Bronchial epithelial cell (primary cell): ENCODE results near the gene DDX6. TPM values are rescaled to one million over a fixed set of nuclear protein-coding genes. Genes with fewer than 3 reads are reported as not detected.
"Not testable (repeated sequence)": the region's sequence is repeated elsewhere in the genome, so short reads cannot be mapped to it uniquely, and the experiment has no call there.

Source experiments
- DNase-seq: peaks from one replicate; pipeline ENCODE4 v3.0.0-alpha.2; 2010; ENCODE audit warnings: low read depth
- FAIRE-seq: peaks from 2 replicates; lab custom pipeline; 2011; peaks lifted over from hg19 to GRCh38; lab: Jason Lieb, UNC
- H3K27me3 ChIP-seq: 2 replicates; pipeline ENCODE4 v1.5.1; 2011; ENCODE audit warnings: low read length; ENCODE audit not compliant: control insufficient read depth, insufficient read depth
- H3K36me3 ChIP-seq: 2 replicates; pipeline ENCODE4 v1.5.1; 2011; ENCODE audit warnings: low read length; ENCODE audit not compliant: control insufficient read depth, insufficient read depth
- H3K4me3 ChIP-seq: 2 replicates; pipeline ENCODE4 v1.5.1; 2011; ENCODE audit warnings: mild to moderate bottlenecking, low read depth, low read length, control low read depth
- CTCF ChIP-seq: IDR thresholded peaks from 2 replicates; pipeline ENCODE4 v1.5.1; 2011; ENCODE audit warnings: mild to moderate bottlenecking, moderate library complexity, low read length, control low read depth, inconsistent platforms; ENCODE audit not compliant: insufficient read depth, severe bottlenecking
- total RNA-seq: library from RNA; depleted of rRNA; stranded (reverse); fragments of >200 nt; gene quantifications from 2 replicates; pipeline ENCODE4 v1.2.1, GENCODE V29; 2014

DDX6 gene
- total RNA-seq, 1 donor from 2014 or later, result 87.9 TPM

- peak; percentile 25 for DNase-seq
- Histone ChIP-seq H3K4me3 (no peak overlapping the region), H3K27me3 (no peaks in the 10 kb centered on the region), H3K36me3 (no peaks in the 10 kb centered on the region)
- FAIRE-seq, result no peak
- TF ChIP-seq CTCF, result no peak
Observed at GRCh38 chr11:118785362-118785761, 5.6 kb downstream of the DDX6 start.

DNA sequence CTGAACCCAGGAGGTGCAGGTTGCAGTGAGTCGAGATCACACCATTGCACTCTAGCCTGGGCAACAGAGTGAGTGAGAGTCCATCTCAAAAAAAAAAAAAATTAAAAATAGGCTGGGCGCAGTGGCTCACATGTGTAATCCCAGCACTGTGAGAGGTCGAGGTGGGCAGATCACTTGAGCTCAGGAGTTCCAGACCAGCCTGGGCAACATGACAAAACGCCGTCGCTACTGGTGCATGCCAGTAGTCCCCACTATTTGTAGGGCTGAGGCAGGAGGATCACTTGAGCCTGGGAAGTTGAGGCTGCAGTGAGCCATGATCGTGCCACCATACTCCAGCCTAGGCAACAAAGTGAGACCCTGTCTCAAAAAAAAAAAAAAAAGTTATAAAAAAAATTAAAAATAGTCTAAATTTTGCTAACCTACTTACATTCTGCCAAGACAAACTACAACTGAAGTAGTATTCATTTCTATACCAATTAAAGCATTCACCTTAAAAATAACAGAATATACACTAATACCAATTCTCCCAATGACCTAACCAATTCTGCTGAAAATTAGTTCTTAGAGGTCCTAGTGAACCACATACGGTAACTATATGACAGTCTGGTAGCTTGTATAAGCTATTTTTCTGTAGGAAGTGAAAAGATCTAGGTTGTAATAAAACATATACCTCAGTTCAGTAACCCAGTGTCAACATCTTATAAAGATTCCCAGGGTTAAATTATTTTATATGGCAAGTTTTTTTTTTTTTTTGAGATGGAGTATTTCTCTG, 7.1 kb downstream of the DDX6 start:
- Histone ChIP-seq H3K27me3 (no peaks in the 10 kb centered on the region), H3K4me3 (no peak overlapping the region), H3K36me3 (peaks cover 2% of the 10 kb centered on the region)
- FAIRE-seq (no peak), DNase-seq (no peak)
- no peak for TF ChIP-seq CTCF

- H3K27me3 ChIP-seq, DNase-seq, H3K36me3 ChIP-seq, FAIRE-seq, H3K4me3 ChIP-seq: not testable (repeated sequence)
Observed at GRCh38 chr11:118783324-118783723, 7.6 kb downstream of the DDX6 start.

DNA sequence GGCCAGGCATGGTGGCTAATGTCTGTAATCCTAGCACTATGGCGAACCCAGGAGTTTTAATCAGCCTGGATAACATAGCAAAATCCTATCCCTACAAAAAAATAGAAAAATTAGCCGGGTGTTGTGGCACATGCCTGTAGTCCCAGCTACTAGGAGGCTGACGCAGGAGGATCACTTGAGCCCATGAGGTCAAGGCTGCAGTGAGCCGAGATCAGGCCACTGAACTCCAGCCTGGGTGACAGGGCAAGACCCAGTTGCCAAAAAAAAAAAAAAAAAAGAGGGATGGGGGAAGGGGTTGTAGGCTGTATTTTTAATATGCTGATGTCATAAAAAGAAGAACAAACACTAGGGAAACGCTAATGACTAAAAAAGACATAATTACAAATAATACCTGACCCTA, 12.1 kb downstream of the DDX6 start:
- Histone ChIP-seq H3K4me3 (no peak overlapping the region), H3K36me3 (peaks cover 13% of the 10 kb centered on the region), H3K27me3 (no peaks in the 10 kb centered on the region)
- DNase-seq (no peak), FAIRE-seq (no peak)
- no peak for TF ChIP-seq CTCF

- H3K36me3 ChIP-seq, result peaks cover 10% of the 10 kb centered on the region
- H3K4me3 ChIP-seq, result no peak overlapping the region
- no peaks in the 10 kb centered on the region for H3K27me3 ChIP-seq
- no peak for DNase-seq
- FAIRE-seq, result no peak
- no peak for TF ChIP-seq CTCF
Observed at GRCh38 chr11:118774032-118774431, 16.9 kb downstream of the DDX6 start.

DNA sequence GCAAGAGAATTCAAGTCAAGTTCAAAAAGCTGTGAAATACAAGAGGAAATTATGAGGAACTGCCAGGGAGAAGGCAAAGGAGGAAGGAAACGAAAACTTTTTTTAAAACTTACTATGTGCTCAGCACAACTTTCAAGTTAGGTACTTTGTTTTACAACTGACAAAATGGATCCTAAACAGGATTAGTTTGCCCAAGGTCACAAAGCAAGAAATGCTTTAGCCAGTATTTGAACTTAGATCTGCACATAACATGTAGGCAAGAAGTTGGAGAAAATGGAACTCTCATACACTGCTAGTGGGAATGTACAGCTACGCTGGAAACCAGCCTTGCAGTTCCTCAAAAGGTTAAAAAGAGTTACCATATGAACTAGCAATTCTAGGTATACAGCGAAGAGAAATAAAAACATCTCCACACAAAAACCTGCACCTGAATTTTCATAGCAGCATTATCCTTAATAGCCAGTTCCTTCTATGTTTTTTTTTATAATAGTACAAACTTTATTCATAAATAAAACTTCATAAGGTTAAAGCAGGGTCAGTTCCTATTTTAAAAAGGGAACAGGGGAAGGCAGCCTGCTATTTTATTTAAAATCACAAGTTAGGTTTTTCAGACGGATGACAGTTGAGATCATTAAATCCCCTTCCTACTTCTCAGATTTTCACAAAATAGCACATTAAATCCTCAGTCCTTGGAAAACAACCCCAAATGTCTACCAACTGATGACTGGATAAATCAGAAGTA, 19.2 kb downstream of the DDX6 start:
- FAIRE-seq (no peak), DNase-seq (no peak)
- Histone ChIP-seq H3K36me3 (peaks cover 4% of the 10 kb centered on the region), H3K27me3 (no peaks in the 10 kb centered on the region), H3K4me3 (no peak overlapping the region)
- no peak for TF ChIP-seq CTCF
